H9 (cell line): Measurements from ENCODE around the gene STPG3. TPM values are rescaled to one million over a fixed set of nuclear protein-coding genes. Genes with fewer than 3 reads are reported as not detected.

Experiments
- DNase-seq: peaks from one replicate; pipeline ENCODE4 v3.0.0-alpha.2; 2017
- H2AFZ ChIP-seq: one replicate; pipeline ENCODE4 v1.6.1; 2013; ENCODE audit warnings: mild to moderate bottlenecking, low read length, control low read depth, moderate library complexity
- H2AK5ac ChIP-seq: 2 replicates; pipeline ENCODE4 v1.6.1; 2013; ENCODE audit warnings: low read length, control low read depth, mixed read lengths; ENCODE audit not compliant: insufficient read length
- H2BK120ac ChIP-seq: one replicate; pipeline ENCODE4 v1.6.1; 2013; ENCODE audit warnings: low read depth, mild to moderate bottlenecking, low read length, control low read depth, inconsistent platforms; ENCODE audit not compliant: poor library complexity, severe bottlenecking
- H2BK12ac ChIP-seq: 2 replicates; pipeline ENCODE4 v1.6.1; 2013; ENCODE audit warnings: low read length, control low read depth, mixed read lengths, low read depth; ENCODE audit not compliant: insufficient read length
- H2BK15ac ChIP-seq: 2 replicates; pipeline ENCODE4 v1.6.1; 2013; ENCODE audit warnings: low read depth, low read length, control low read depth
- H2BK20ac ChIP-seq: one replicate; pipeline ENCODE4 v1.6.1; 2013; ENCODE audit warnings: low read depth, mild to moderate bottlenecking, low read length, control low read depth, inconsistent platforms; ENCODE audit not compliant: poor library complexity, severe bottlenecking
- H2BK5ac ChIP-seq: 2 replicates; pipeline ENCODE4 v1.6.1; 2013; ENCODE audit warnings: low read length, control low read depth, mixed read lengths; ENCODE audit not compliant: insufficient read length
- H3K14ac ChIP-seq: 2 replicates; pipeline ENCODE4 v1.6.1; 2013; ENCODE audit warnings: low read length, control low read depth; ENCODE audit not compliant: insufficient read depth
- H3K18ac ChIP-seq: 2 replicates; pipeline ENCODE4 v1.6.1; 2013; ENCODE audit warnings: low read depth, mild to moderate bottlenecking, mixed read lengths, low read length, control low read depth; ENCODE audit not compliant: insufficient read length
- H3K23ac ChIP-seq: 2 replicates; pipeline ENCODE4 v1.6.1; 2013; ENCODE audit warnings: low read length, control low read depth, mixed read lengths, low read depth; ENCODE audit not compliant: insufficient read length
- H3K23me2 ChIP-seq: 2 replicates; pipeline ENCODE4 v1.6.1; 2013; ENCODE audit warnings: low read depth, mild to moderate bottlenecking, mixed read lengths, low read length, control low read depth; ENCODE audit not compliant: insufficient read length, poor library complexity, severe bottlenecking
- H3K27ac ChIP-seq: 2 replicates; pipeline ENCODE4 v1.5.1; 2013; ENCODE audit warnings: low read length, control low read depth, mixed read lengths, low read depth; ENCODE audit not compliant: insufficient read length
- H3K27me3 ChIP-seq: 2 replicates; pipeline ENCODE4 v1.6.1; 2013; ENCODE audit warnings: low read length, control low read depth, inconsistent platforms; ENCODE audit not compliant: insufficient read depth
- H3K4ac ChIP-seq: 2 replicates; pipeline ENCODE4 v1.6.1; 2013; ENCODE audit warnings: low read depth, mild to moderate bottlenecking, control low read depth, inconsistent platforms, low read length, moderate library complexity
- H3K4me1 ChIP-seq: 2 replicates; pipeline ENCODE4 v1.6.1; 2013; ENCODE audit warnings: low read length, control low read depth, inconsistent platforms; ENCODE audit not compliant: insufficient read depth
- H3K4me2 ChIP-seq: 2 replicates; pipeline ENCODE4 v1.6.1; 2013; ENCODE audit warnings: low read length, control low read depth, mixed read lengths; ENCODE audit not compliant: insufficient read length, insufficient read depth
- H3K56ac ChIP-seq: 2 replicates; pipeline ENCODE4 v1.6.1; 2013; ENCODE audit warnings: low read depth, mild to moderate bottlenecking, mixed read lengths, low read length, control low read depth; ENCODE audit not compliant: insufficient read length
- H3K79me1 ChIP-seq: 2 replicates; pipeline ENCODE4 v1.6.1; 2013; ENCODE audit warnings: low read depth, mild to moderate bottlenecking, moderate library complexity, low read length, control low read depth, inconsistent platforms; ENCODE audit not compliant: insufficient read depth, poor library complexity, severe bottlenecking
- H3K79me2 ChIP-seq: 2 replicates; pipeline ENCODE4 v1.6.1; 2013; ENCODE audit warnings: low read length, control low read depth, inconsistent platforms; ENCODE audit not compliant: insufficient read depth
- H3K9ac ChIP-seq: 2 replicates; pipeline ENCODE4 v1.6.1; 2013; ENCODE audit warnings: low read length, control low read depth, mixed read lengths; ENCODE audit not compliant: insufficient read length; ENCODE audit errors: extremely low read depth
- H3K9me3 ChIP-seq: one replicate; pipeline ENCODE4 v1.6.1; 2013; ENCODE audit warnings: low read depth, low read length, inconsistent platforms; ENCODE audit not compliant: control insufficient read depth
- H3T11ph ChIP-seq: one replicate; pipeline ENCODE4 v1.6.1; 2013; ENCODE audit warnings: mild to moderate bottlenecking, low read length, control low read depth, inconsistent platforms
- H4K20me1 ChIP-seq: one replicate; pipeline ENCODE4 v1.6.1; 2013; ENCODE audit not compliant: control insufficient read depth, insufficient read length, insufficient read depth
- H4K5ac ChIP-seq: 2 replicates; pipeline ENCODE4 v1.6.1; 2013; ENCODE audit warnings: low read depth, mild to moderate bottlenecking, mixed read lengths, low read length, control low read depth; ENCODE audit not compliant: insufficient read length
- H4K8ac ChIP-seq: replicated peaks from 2 replicates; pipeline ENCODE4 v1.6.1; 2013; ENCODE audit warnings: low read length, control low read depth, mixed read lengths, low read depth; ENCODE audit not compliant: insufficient read length
- H4K91ac ChIP-seq: 2 replicates; pipeline ENCODE4 v1.6.1; 2013; ENCODE audit warnings: low read depth, mild to moderate bottlenecking, moderate library complexity, mixed read lengths, low read length, control low read depth; ENCODE audit not compliant: insufficient read length
- H3K27ac Mint-ChIP-seq, 3 experiments: 2 replicates in 2 of 3; 3 replicates in 1 of 3; pipeline ENCODE4 v1.8.0; 2020 to 2021; ENCODE audit warnings: mixed read lengths in 3 of 3, mild to moderate bottlenecking in 1 of 3, moderate library complexity in 1 of 3
- H3K27me3 Mint-ChIP-seq: 2 replicates; pipeline ENCODE4 v1.8.0; 2021; ENCODE audit warnings: low read depth, mild to moderate bottlenecking, moderate library complexity, mixed read lengths
- H3K36me3 Mint-ChIP-seq, 3 experiments: 2 replicates in 2 of 3; 3 replicates in 1 of 3; pipeline ENCODE4 v1.8.0; 2020 to 2021; ENCODE audit warnings: low read depth in 3 of 3, mixed read lengths in 3 of 3; ENCODE audit not compliant: insufficient read depth in 1 of 3
- H3K4me1 Mint-ChIP-seq, 2 experiments: 2 replicates each; pipeline ENCODE4 v1.8.0; 2020; ENCODE audit warnings: mixed read lengths in 2 of 2
- H3K4me3 Mint-ChIP-seq, 2 experiments: 2 replicates in 1 of 2; 3 replicates in 1 of 2; pipeline ENCODE4 v1.8.0; 2020 to 2021; ENCODE audit warnings: mild to moderate bottlenecking in 2 of 2, mixed read lengths in 2 of 2, moderate library complexity in 1 of 2
- H3K9me3 Mint-ChIP-seq, 2 experiments: 2 replicates in 1 of 2; 3 replicates in 1 of 2; pipeline ENCODE4 v1.8.0; 2020; ENCODE audit warnings: mild to moderate bottlenecking in 2 of 2, mixed read lengths in 2 of 2, moderate library complexity in 1 of 2
- CTCF ChIP-seq: fragments of 200-600 bp; sonication (generic); conservative IDR thresholded peaks from 3 replicates; pipeline ENCODE4 v1.8.0; 2021; ENCODE audit warnings: antibody characterized with exemption, mild to moderate bottlenecking
- WGBS: extraction: QIAGEN DNeasy Blood & Tissue Kit; methylation state at CpG from one replicate; pipeline ENCODE4 v1.1.7; 2013; ENCODE audit warnings: missing lambda C conversion rate, low lambda C conversion rate, mixed read lengths; ENCODE audit not compliant: insufficient read length; ENCODE audit errors: extremely low coverage; 5-methylcytosine and 5-hydroxymethylcytosine counted together
- total RNA-seq: library from RNA; stranded (reverse); gene quantifications from 2 replicates; pipeline ENCODE4 v1.2.1, GENCODE V29; 2021

The STPG3 gene
- total RNA-seq, 1 experiment from 2014 or later, result not detected

- TF ChIP-seq CTCF, result no peak
- no peak overlapping the region for H3K27ac ChIP-seq
- peaks cover 6 to 16% of the 10 kb centered on the region in 2 experiments for H3K4me1 Mint-ChIP-seq
- H3K56ac ChIP-seq, result no peak overlapping the region
- no peak overlapping the region for H3K18ac ChIP-seq
- H2AK5ac ChIP-seq, result no peak overlapping the region
- H2AFZ ChIP-seq, result no peak overlapping the region
- H4K5ac ChIP-seq, result no peak overlapping the region
- no CpG with 5 or more reads among the region's 15 CpGs for WGBS
- H3K4me3 Mint-ChIP-seq, result peak overlapping the region; percentile 84 to 91
- no peaks in the 10 kb centered on the region for H3K27me3 ChIP-seq
- H3K23me2 ChIP-seq, result peaks cover 14% of the 10 kb centered on the region
- H3K23ac ChIP-seq, result no peak overlapping the region
- H3K27me3 Mint-ChIP-seq, result no peaks in the 10 kb centered on the region
- peaks cover 6% of the 10 kb centered on the region; the same call in 1 of the 2 replicates for H3K79me2 ChIP-seq
- peak overlapping the region; percentile 43 for H3K9ac ChIP-seq
- H3K4ac ChIP-seq, result no peak overlapping the region
- H3K27ac Mint-ChIP-seq, result peak overlapping the region in 1 of 3 experiments; percentile 18; a peak in 1 of 7 replicates
- peaks cover 5% of the 10 kb centered on the region for H3K79me1 ChIP-seq
- no peaks in the 10 kb centered on the region for H3K4me1 ChIP-seq
- H3K4me2 ChIP-seq, result peak overlapping the region; percentile 68
- no peaks in the 10 kb centered on the region; a peak in 1 of 5 replicates for H3K9me3 Mint-ChIP-seq
- peaks cover 16 to 27% (median 25%) of the 10 kb centered on the region in 3 experiments; a peak in 6 of 7 replicates for H3K36me3 Mint-ChIP-seq
- no peak overlapping the region for H4K8ac ChIP-seq
- H3K9me3 ChIP-seq, result no peaks in the 10 kb centered on the region
- H3K14ac ChIP-seq, result no peak overlapping the region
- H2BK120ac ChIP-seq, result no peak overlapping the region
- H4K91ac ChIP-seq, result no peak overlapping the region
- no peak overlapping the region for H2BK5ac ChIP-seq
- H2BK20ac ChIP-seq, result no peak overlapping the region
- no peak overlapping the region for H2BK12ac ChIP-seq
- DNase-seq, result no peak
- no peak overlapping the region for H2BK15ac ChIP-seq
- H4K20me1 ChIP-seq, result no peaks in the 10 kb centered on the region
- no peak overlapping the region for H3T11ph ChIP-seq
These were observed 5.3 kb downstream of the STPG3 start for GRCh38 chr9:137256362-137256761.
